Daoy (cell line): Measurements from ENCODE around the gene S100A12. TPM values are rescaled to one million over a fixed set of nuclear protein-coding genes. Genes with fewer than 3 reads are reported as not detected.

Experiments
- DNase-seq: peaks from one replicate; pipeline ENCODE4 v3.0.0-alpha.2; 2015; ENCODE audit warnings: low read depth
- total RNA-seq: library from RNA; depleted of rRNA; stranded (reverse); fragments of >200 nt; shearing (Covaris generic); gene quantifications from 2 replicates; pipeline ENCODE4 v1.2.3, GENCODE V29; 2014

S100A12 gene
- total RNA-seq, 1 experiment from 2014 or later, result not detected

GRCh38 chr1:153397051-153397923 lies 21.9 kb upstream of the S100A12 start:
- no peak for DNase-seq

- no peak for DNase-seq
Measured at GRCh38 chr1:153396461-153396860, 21.0 kb upstream of the S100A12 start.

- DNase-seq, result no peak
Measured at GRCh38 chr1:153395776-153396175, 20.4 kb upstream of the S100A12 start.

- peak; percentile 36 for DNase-seq
Measured at GRCh38 chr1:153395136-153395685, 19.8 kb upstream of the S100A12 start.

GRCh38 chr1:153394391-153394790 lies 19.0 kb upstream of the S100A12 start:
- DNase-seq, result no peak

GRCh38 chr1:153393926-153394325 lies 18.5 kb upstream of the S100A12 start:
- DNase-seq, result no peak

- no peak for DNase-seq
Measured at GRCh38 chr1:153392822-153393221, 17.4 kb upstream of the S100A12 start.

- no peak for DNase-seq
Measured at GRCh38 chr1:153392258-153392657, 16.8 kb upstream of the S100A12 start.

GRCh38 chr1:153390938-153391710 lies 15.7 kb upstream of the S100A12 start, which contains the start of gene S100A8:
Gene S100A8 (minus strand): TSS chr1:153391073. CDS start chr1:153390535, 538 bp downstream.
- peak; percentile 25 for DNase-seq

GRCh38 chr1:153389973-153390879 lies 14.8 kb upstream of the S100A12 start:
- no peak for DNase-seq

GRCh38 chr1:153389401-153389800 lies 14.0 kb upstream of the S100A12 start:
- no peak for DNase-seq

GRCh38 chr1:153387785-153388184 lies 12.4 kb upstream of the S100A12 start:
- no peak for DNase-seq

GRCh38 chr1:153387001-153387400 lies 11.6 kb upstream of the S100A12 start:
- DNase-seq, result no peak

GRCh38 chr1:153386500-153386901 lies 11.1 kb upstream of the S100A12 start:
- no peak for DNase-seq

GRCh38 chr1:153384958-153385580 lies 9.6 kb upstream of the S100A12 start:
- DNase-seq, result no peak

- DNase-seq, result no peak
Measured at GRCh38 chr1:153380711-153381110, 5.3 kb upstream of the S100A12 start.

GRCh38 chr1:153379591-153379990 lies 4.2 kb upstream of the S100A12 start:
- no peak for DNase-seq

GRCh38 chr1:153374071-153374470 lies 1.4 kb downstream of the S100A12 start:
- DNase-seq, result no peak

GRCh38 chr1:153372571-153372970 lies 2.9 kb downstream of the S100A12 start:
- DNase-seq, result no peak

GRCh38 chr1:153371231-153371630 lies 4.2 kb downstream of the S100A12 start:
- no peak for DNase-seq

GRCh38 chr1:153370146-153370545 lies 5.3 kb downstream of the S100A12 start:
- DNase-seq, result no peak
